Upper lobe of right lung (tissue), 1 donor: Measurements from ENCODE around the gene TTL. TPM values are rescaled to one million over a fixed set of nuclear protein-coding genes. Genes with fewer than 3 reads are reported as not detected.

Experiments
- ATAC-seq: fragments of 200-7000 bp; cut with Tn5 transposase; one replicate; pipeline ENCODE4 v1.9.1; 2020; ENCODE audit warnings: mild to moderate bottlenecking, moderate library complexity
- DNase-seq: peaks from one replicate; pipeline ENCODE4 v3.0.0-alpha.2; 2020
- H3K27ac ChIP-seq: fragments of 200-600 bp; one replicate; pipeline ENCODE4 v1.8.0; 2022
- H3K27me3 ChIP-seq: fragments of 200-600 bp; one replicate; pipeline ENCODE4 v1.8.0; 2022; ENCODE audit warnings: mild to moderate bottlenecking
- H3K36me3 ChIP-seq: fragments of 200-600 bp; one replicate; pipeline ENCODE4 v1.8.0; 2022
- H3K4me1 ChIP-seq: fragments of 200-600 bp; one replicate; pipeline ENCODE4 v1.8.0; 2022
- H3K4me3 ChIP-seq: fragments of 200-600 bp; one replicate; pipeline ENCODE4 v1.8.0; 2022; ENCODE audit warnings: mild to moderate bottlenecking
- H3K9me3 ChIP-seq: fragments of 200-600 bp; one replicate; pipeline ENCODE4 v1.8.0; 2022
- intact Hi-C: fragments of 100-400 bp; cut with DNase I; formaldehyde crosslinking; loops from one replicate; pipeline ENCODE4 v1.11.0; 2022
- total RNA-seq: library from RNA; stranded (reverse); fragmentation: NEBNext Ultra II Directional; extraction: Animal tissue kit (Norgen Biotek cat#: 25700); gene quantifications from one replicate; pipeline ENCODE4 v1.2.1, GENCODE V29; 2021
- TF ChIP-seq, protein P1 (sequence below): fragments of 200-600 bp; IDR thresholded peaks from one replicate; pipeline ENCODE4 v1.8.0; 2022; ENCODE audit warnings: antibody characterized with exemption
- donor health status: DM: no; HTN: yes; CAD: no; lungs with severe emphysema.

Gene TTL
- total RNA-seq, 1 donor from 2014 or later = 45.4 TPM

- TF ChIP-seq, protein P1, sequence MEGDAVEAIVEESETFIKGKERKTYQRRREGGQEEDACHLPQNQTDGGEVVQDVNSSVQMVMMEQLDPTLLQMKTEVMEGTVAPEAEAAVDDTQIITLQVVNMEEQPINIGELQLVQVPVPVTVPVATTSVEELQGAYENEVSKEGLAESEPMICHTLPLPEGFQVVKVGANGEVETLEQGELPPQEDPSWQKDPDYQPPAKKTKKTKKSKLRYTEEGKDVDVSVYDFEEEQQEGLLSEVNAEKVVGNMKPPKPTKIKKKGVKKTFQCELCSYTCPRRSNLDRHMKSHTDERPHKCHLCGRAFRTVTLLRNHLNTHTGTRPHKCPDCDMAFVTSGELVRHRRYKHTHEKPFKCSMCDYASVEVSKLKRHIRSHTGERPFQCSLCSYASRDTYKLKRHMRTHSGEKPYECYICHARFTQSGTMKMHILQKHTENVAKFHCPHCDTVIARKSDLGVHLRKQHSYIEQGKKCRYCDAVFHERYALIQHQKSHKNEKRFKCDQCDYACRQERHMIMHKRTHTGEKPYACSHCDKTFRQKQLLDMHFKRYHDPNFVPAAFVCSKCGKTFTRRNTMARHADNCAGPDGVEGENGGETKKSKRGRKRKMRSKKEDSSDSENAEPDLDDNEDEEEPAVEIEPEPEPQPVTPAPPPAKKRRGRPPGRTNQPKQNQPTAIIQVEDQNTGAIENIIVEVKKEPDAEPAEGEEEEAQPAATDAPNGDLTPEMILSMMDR = no peak
- Histone ChIP-seq H3K27me3 (no peaks in the 10 kb centered on the region), H3K36me3 (no peaks in the 10 kb centered on the region), H3K27ac (no peak overlapping the region), H3K4me3 (no peak overlapping the region), H3K4me1 (no peaks in the 10 kb centered on the region), H3K9me3 (no peaks in the 10 kb centered on the region)
- DNase-seq (no peak), ATAC-seq (no peak)
- intact Hi-C loops = no loop called here
Measured at GRCh38 chr2:112463256-112463655, 18.7 kb upstream of the TTL start.

DNA sequence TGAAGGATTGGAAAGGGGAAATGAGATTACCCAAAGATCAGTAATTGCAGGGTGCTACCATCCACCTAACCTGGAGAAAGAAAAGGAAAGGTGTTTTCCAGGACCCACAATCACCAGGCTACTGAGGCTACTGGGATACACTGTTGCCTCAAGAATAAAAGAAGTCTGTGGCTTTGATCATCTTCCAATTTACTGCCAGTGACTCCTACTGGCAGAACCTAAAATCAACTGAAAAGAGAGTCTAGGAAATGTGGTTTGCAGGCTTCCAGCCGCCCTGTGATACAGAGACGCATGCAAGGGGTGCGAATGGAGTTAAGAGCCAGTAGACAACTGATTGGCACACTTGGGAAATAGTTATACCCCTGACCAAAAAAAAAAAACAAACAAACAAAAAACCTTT, 16.6 kb upstream of the TTL start:
- TF ChIP-seq, protein P1 = no peak
- no peaks in the 10 kb centered on the region for H3K36me3 ChIP-seq
- DNase-seq = no peak
- ATAC-seq = peak; percentile 39
- H3K4me3 ChIP-seq = no peak overlapping the region
- no peak overlapping the region for H3K27ac ChIP-seq
- intact Hi-C loops = no loop called here
- no peaks in the 10 kb centered on the region for H3K9me3 ChIP-seq
- H3K27me3 ChIP-seq = no peaks in the 10 kb centered on the region
- H3K4me1 ChIP-seq = no peaks in the 10 kb centered on the region

GRCh38 chr2:112472547-112473263, 9.3 kb upstream of the TTL start:
- TF ChIP-seq, protein P1 = no peak
- intact Hi-C loops = no loop called here
- Histone ChIP-seq H3K4me1 (no peaks in the 10 kb centered on the region), H3K9me3 (no peaks in the 10 kb centered on the region), H3K27ac (no peak overlapping the region), H3K27me3 (no peaks in the 10 kb centered on the region), H3K36me3 (no peaks in the 10 kb centered on the region), H3K4me3 (no peak overlapping the region)
- ATAC-seq = no peak
- no peak for DNase-seq

- TF ChIP-seq, protein P1 = no peak
- intact Hi-C loops = no loop called here
- Histone ChIP-seq H3K27ac (no peak overlapping the region), H3K36me3 (no peaks in the 10 kb centered on the region), H3K4me1 (no peaks in the 10 kb centered on the region), H3K9me3 (no peaks in the 10 kb centered on the region), H3K4me3 (no peak overlapping the region), H3K27me3 (no peaks in the 10 kb centered on the region)
- no peak for ATAC-seq
- no peak for DNase-seq
Measured at GRCh38 chr2:112474844-112475486, 7.0 kb upstream of the TTL start.

GRCh38 chr2:112476434-112476833, 5.5 kb upstream of the TTL start:
- DNase-seq (no peak), ATAC-seq (no peak)
- intact Hi-C loops = no loop called here
- Histone ChIP-seq H3K4me1 (peaks cover 6% of the 10 kb centered on the region), H3K27ac (no peak overlapping the region), H3K36me3 (no peaks in the 10 kb centered on the region), H3K9me3 (no peaks in the 10 kb centered on the region), H3K4me3 (no peak overlapping the region), H3K27me3 (no peaks in the 10 kb centered on the region)
- TF ChIP-seq, protein P1 = no peak
